Panc1 (cell line): ENCODE data around the gene DKK3.

Experiments used
- POLR2AphosphoS5 ChIP-seq: IDR thresholded peaks from 2 replicates; pipeline ENCODE4 v1.6.1; 2012; ENCODE audit warnings: mild to moderate bottlenecking, low read depth, low read length, moderate library complexity
- TCF7L2 ChIP-seq: IDR thresholded peaks from 2 replicates; pipeline ENCODE4 v1.6.1; 2011; ENCODE audit warnings: mild to moderate bottlenecking, low read depth, low read length, inconsistent platforms
- TF ChIP-seq, protein P1 (sequence below): fragments of 450-650 bp; IDR thresholded peaks from 2 replicates; pipeline ENCODE4 v1.5.1; 2017; ENCODE audit warnings: mild to moderate bottlenecking
- TF ChIP-seq, protein P2 (sequence below), 2 experiments: IDR thresholded peaks; 2 replicates each; pipeline ENCODE4 v1.6.1; 2011 to 2012; ENCODE audit warnings: low read depth in 2 of 2, control low read depth in 1 of 2, low read length in 1 of 2, mild to moderate bottlenecking in 1 of 2, moderate library complexity in 1 of 2; ENCODE audit not compliant: insufficient read depth in 1 of 2

DNA sequence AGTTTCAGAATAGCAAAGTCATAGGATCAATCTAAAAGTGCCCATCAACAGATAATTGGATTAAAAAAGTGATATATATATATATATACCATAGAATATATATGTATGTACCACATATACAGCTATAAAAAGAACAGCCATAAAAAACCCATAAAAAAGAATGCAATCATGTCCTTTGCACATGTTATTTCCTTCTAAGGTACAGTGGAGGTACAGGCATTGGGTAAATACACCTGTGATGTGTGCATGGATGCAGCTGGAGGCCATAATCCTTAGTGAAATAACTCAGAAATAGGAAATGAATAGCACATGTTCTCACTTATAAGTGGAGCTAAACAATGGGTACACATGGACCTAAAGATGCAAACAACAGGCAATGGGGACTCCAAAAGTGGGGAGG is 7.1 kb upstream of the DKK3 start:
- TF ChIP-seq, protein P1, sequence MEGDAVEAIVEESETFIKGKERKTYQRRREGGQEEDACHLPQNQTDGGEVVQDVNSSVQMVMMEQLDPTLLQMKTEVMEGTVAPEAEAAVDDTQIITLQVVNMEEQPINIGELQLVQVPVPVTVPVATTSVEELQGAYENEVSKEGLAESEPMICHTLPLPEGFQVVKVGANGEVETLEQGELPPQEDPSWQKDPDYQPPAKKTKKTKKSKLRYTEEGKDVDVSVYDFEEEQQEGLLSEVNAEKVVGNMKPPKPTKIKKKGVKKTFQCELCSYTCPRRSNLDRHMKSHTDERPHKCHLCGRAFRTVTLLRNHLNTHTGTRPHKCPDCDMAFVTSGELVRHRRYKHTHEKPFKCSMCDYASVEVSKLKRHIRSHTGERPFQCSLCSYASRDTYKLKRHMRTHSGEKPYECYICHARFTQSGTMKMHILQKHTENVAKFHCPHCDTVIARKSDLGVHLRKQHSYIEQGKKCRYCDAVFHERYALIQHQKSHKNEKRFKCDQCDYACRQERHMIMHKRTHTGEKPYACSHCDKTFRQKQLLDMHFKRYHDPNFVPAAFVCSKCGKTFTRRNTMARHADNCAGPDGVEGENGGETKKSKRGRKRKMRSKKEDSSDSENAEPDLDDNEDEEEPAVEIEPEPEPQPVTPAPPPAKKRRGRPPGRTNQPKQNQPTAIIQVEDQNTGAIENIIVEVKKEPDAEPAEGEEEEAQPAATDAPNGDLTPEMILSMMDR = no peak
- TF ChIP-seq POLR2AphosphoS5 = no peak
- TF ChIP-seq TCF7L2 = no peak
- TF ChIP-seq, protein P2, sequence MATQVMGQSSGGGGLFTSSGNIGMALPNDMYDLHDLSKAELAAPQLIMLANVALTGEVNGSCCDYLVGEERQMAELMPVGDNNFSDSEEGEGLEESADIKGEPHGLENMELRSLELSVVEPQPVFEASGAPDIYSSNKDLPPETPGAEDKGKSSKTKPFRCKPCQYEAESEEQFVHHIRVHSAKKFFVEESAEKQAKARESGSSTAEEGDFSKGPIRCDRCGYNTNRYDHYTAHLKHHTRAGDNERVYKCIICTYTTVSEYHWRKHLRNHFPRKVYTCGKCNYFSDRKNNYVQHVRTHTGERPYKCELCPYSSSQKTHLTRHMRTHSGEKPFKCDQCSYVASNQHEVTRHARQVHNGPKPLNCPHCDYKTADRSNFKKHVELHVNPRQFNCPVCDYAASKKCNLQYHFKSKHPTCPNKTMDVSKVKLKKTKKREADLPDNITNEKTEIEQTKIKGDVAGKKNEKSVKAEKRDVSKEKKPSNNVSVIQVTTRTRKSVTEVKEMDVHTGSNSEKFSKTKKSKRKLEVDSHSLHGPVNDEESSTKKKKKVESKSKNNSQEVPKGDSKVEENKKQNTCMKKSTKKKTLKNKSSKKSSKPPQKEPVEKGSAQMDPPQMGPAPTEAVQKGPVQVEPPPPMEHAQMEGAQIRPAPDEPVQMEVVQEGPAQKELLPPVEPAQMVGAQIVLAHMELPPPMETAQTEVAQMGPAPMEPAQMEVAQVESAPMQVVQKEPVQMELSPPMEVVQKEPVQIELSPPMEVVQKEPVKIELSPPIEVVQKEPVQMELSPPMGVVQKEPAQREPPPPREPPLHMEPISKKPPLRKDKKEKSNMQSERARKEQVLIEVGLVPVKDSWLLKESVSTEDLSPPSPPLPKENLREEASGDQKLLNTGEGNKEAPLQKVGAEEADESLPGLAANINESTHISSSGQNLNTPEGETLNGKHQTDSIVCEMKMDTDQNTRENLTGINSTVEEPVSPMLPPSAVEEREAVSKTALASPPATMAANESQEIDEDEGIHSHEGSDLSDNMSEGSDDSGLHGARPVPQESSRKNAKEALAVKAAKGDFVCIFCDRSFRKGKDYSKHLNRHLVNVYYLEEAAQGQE (IDR thresholded peaks at IDR 0.05; ENCODE audit: insufficient read depth in 1 of 2, low read depth in 2 of 2, low read length in 1 of 2) = no peak
